Measurements from ENCODE around the gene PLA2G2F. TPM values are rescaled to one million over a fixed set of nuclear protein-coding genes. Genes with fewer than 3 reads are reported as not detected.

Gene PLA2G2F
- total RNA-seq, 6 experiments from 2014 or later: not detected

GRCh38 chr1:20190256-20191160 lies 51.4 kb downstream of the PLA2G2F start:
- no peak for DNase-seq
- peaks cover 43% of the 10 kb centered on the region for H3K27me3 Mint-ChIP-seq (ENCODE audit: insufficient read depth)
- H3K4me1 Mint-ChIP-seq (ENCODE audit: low read depth): peaks cover 6% of the 10 kb centered on the region; the same call in 1 of the 2 replicates
- no peak overlapping the region for H3K27ac Mint-ChIP-seq
- H3K36me3 Mint-ChIP-seq (ENCODE audit: low read depth): no peaks in the 10 kb centered on the region
- H3K9me3 Mint-ChIP-seq: no peaks in the 10 kb centered on the region
- no peak for TF ChIP-seq CTCF (IDR thresholded peaks at IDR 0.05)
- no peak overlapping the region for H3K4me3 Mint-ChIP-seq

GRCh38 chr1:20191266-20191825 lies 52.2 kb downstream of the PLA2G2F start:
- Mint-ChIP-seq H3K27me3 (ENCODE audit: insufficient read depth) (peaks cover 48% of the 10 kb centered on the region), H3K9me3 (no peaks in the 10 kb centered on the region), H3K4me1 (ENCODE audit: low read depth) (peaks cover 6% of the 10 kb centered on the region; the same call in 1 of the 2 replicates), H3K36me3 (ENCODE audit: low read depth) (no peaks in the 10 kb centered on the region), H3K27ac (no peak overlapping the region), H3K4me3 (no peak overlapping the region)
- TF ChIP-seq CTCF (IDR thresholded peaks at IDR 0.05): no peak
- DNase-seq: no peak

GRCh38 chr1:20192364-20192763 lies 53.2 kb downstream of the PLA2G2F start:
- DNase-seq: peak; percentile 12
- no peak for TF ChIP-seq CTCF (IDR thresholded peaks at IDR 0.05)
- Mint-ChIP-seq H3K9me3 (no peaks in the 10 kb centered on the region), H3K4me1 (ENCODE audit: low read depth) (peaks cover 6% of the 10 kb centered on the region; the same call in 1 of the 2 replicates), H3K4me3 (no peak overlapping the region), H3K36me3 (ENCODE audit: low read depth) (no peaks in the 10 kb centered on the region), H3K27me3 (ENCODE audit: insufficient read depth) (peaks cover 43% of the 10 kb centered on the region), H3K27ac (no peak overlapping the region)

GRCh38 chr1:20192871-20193411 lies 53.8 kb downstream of the PLA2G2F start:
- no peak for TF ChIP-seq CTCF (IDR thresholded peaks at IDR 0.05)
- no peak for DNase-seq
- Mint-ChIP-seq H3K4me1 (ENCODE audit: low read depth) (peaks cover 6% of the 10 kb centered on the region; the same call in 1 of the 2 replicates), H3K27ac (no peak overlapping the region), H3K4me3 (no peak overlapping the region), H3K9me3 (no peaks in the 10 kb centered on the region), H3K36me3 (ENCODE audit: low read depth) (no peaks in the 10 kb centered on the region), H3K27me3 (ENCODE audit: insufficient read depth) (peaks cover 40% of the 10 kb centered on the region)

- no peak for TF ChIP-seq CTCF (IDR thresholded peaks at IDR 0.05)
- Mint-ChIP-seq H3K36me3 (ENCODE audit: low read depth) (no peaks in the 10 kb centered on the region), H3K27me3 (ENCODE audit: insufficient read depth) (peaks cover 32% of the 10 kb centered on the region), H3K4me1 (ENCODE audit: low read depth) (peaks cover 6% of the 10 kb centered on the region; the same call in 1 of the 2 replicates), H3K27ac (no peak overlapping the region), H3K9me3 (no peaks in the 10 kb centered on the region), H3K4me3 (no peak overlapping the region)
- no peak for DNase-seq
These were observed 55.1 kb downstream of the PLA2G2F start for GRCh38 chr1:20194224-20194623.
